Right lobe of liver (tissue), 4 donors: Measurements from ENCODE around the gene RABEP2.

Experiments
- CTCF ChIP-seq, 4 donors: fragments of 200-600 bp in 3 of 4; fragments of 450-650 bp in 1 of 4; IDR thresholded peaks; one replicate each; pipeline versions ENCODE4 v1.5.1 to v1.8.0; 2016 to 2022; ENCODE audit warnings: antibody characterized with exemption in 4 of 4, mild to moderate bottlenecking in 2 of 4
- POLR2A ChIP-seq: fragments of 450-650 bp; IDR thresholded peaks from one replicate; pipeline ENCODE4 v1.6.1; 2017; ENCODE audit warnings: antibody characterized with exemption, mild to moderate bottlenecking
- donor health status: DM: no; HTN: no; CAD: no.
- donor health status: DM: no; HTN: no; CAD: no.
- donor health status: DM: no; HTN: yes; CAD: no.

GRCh38 chr16:28924399-28924761 lies 658 bp downstream of the RABEP2 start:
- TF ChIP-seq CTCF (IDR thresholded peaks at IDR 0.05), result no peak
- TF ChIP-seq POLR2A, result no peak
